KOPT-K1 (cell line): Measurements from ENCODE around the gene GALNT2.
A peak's percentile ranks its signal among the peaks of the same experiment; 100 is the strongest.

Experiments
- H3K27ac ChIP-seq: fragments of 200-600 bp; sonication (generic); 2 replicates; pipeline ENCODE4 v1.5.1; 2016; ENCODE audit warnings: antibody characterized with exemption, mild to moderate bottlenecking, low read depth, low read length; ENCODE audit not compliant: poor library complexity, severe bottlenecking
- H3K36me3 ChIP-seq: fragments of 200-600 bp; sonication (generic); 2 replicates; pipeline ENCODE4 v1.5.1; 2017; ENCODE audit warnings: antibody characterized with exemption, mild to moderate bottlenecking, low read length, moderate library complexity; ENCODE audit not compliant: insufficient read depth
- H3K9me3 ChIP-seq: fragments of 200-600 bp; sonication (generic); 2 replicates; pipeline ENCODE4 v1.5.1; 2017; ENCODE audit warnings: antibody characterized with exemption, low read length, mild to moderate bottlenecking; ENCODE audit not compliant: insufficient read depth, poor library complexity, severe bottlenecking

The GALNT2 gene

DNA sequence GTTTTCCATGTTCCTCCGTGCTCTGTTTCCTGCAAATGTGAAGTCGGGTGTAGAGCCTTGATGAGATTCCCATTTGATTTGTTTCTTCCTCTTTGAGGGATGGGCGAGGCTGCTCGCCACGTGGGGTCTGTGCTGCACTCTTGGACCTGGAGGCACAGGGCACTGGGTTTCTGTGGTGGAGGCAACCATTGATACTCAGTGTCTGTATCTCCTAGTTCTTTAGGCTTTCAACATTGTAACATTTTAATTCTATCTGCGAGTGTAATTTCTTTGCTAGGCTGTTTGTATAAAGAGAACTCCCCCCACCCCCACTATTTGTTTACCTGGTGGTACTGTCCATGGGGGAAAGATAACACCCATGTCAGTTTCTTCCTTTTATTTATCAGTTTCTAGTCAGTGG, 52.3 kb downstream of the GALNT2 start:
- peaks cover 65% of the 10 kb centered on the region for H3K36me3 ChIP-seq
- H3K9me3 ChIP-seq: no peaks in the 10 kb centered on the region
- H3K27ac ChIP-seq: peak overlapping the region; percentile 58

GRCh38 chr1:230120289-230120920, 53.4 kb downstream of the GALNT2 start:
- H3K27ac ChIP-seq: peak overlapping the region; percentile 58
- H3K9me3 ChIP-seq: no peaks in the 10 kb centered on the region
- peaks cover 55% of the 10 kb centered on the region for H3K36me3 ChIP-seq

DNA sequence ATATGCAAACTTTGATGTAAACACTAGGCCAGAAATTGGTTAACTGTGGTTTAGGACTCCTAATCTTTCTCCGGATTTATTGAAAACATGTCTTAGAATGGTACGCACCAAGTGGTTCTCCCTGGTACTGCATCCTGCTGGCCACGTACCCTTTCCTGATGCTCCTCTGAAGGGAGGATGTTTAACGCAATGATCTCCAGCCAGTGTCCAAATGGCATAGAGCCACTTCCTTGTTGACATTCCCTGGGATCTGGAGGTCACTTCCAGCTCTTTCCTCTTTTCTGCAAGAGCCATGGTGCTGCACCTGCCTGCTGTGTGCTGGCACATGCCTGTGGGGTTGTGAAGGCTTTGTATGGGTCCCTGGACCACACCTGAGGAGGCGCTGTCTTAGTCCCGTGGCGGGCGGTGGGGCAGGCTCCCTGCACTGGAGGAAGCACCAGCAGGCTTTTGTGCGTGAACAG, 53.9 kb downstream of the GALNT2 start:
- peaks cover 50% of the 10 kb centered on the region for H3K36me3 ChIP-seq
- no peaks in the 10 kb centered on the region for H3K9me3 ChIP-seq
- peak overlapping the region; percentile 58 for H3K27ac ChIP-seq

GRCh38 chr1:230121950-230122349, 54.9 kb downstream of the GALNT2 start:
- Histone ChIP-seq H3K9me3 (no peaks in the 10 kb centered on the region), H3K27ac (peak overlapping the region; percentile 89), H3K36me3 (peaks cover 40% of the 10 kb centered on the region)

- Histone ChIP-seq H3K9me3 (no peaks in the 10 kb centered on the region), H3K36me3 (peaks cover 33% of the 10 kb centered on the region), H3K27ac (peak overlapping the region; percentile 89)
These were observed 55.6 kb downstream of the GALNT2 start for GRCh38 chr1:230122366-230123279.

DNA sequence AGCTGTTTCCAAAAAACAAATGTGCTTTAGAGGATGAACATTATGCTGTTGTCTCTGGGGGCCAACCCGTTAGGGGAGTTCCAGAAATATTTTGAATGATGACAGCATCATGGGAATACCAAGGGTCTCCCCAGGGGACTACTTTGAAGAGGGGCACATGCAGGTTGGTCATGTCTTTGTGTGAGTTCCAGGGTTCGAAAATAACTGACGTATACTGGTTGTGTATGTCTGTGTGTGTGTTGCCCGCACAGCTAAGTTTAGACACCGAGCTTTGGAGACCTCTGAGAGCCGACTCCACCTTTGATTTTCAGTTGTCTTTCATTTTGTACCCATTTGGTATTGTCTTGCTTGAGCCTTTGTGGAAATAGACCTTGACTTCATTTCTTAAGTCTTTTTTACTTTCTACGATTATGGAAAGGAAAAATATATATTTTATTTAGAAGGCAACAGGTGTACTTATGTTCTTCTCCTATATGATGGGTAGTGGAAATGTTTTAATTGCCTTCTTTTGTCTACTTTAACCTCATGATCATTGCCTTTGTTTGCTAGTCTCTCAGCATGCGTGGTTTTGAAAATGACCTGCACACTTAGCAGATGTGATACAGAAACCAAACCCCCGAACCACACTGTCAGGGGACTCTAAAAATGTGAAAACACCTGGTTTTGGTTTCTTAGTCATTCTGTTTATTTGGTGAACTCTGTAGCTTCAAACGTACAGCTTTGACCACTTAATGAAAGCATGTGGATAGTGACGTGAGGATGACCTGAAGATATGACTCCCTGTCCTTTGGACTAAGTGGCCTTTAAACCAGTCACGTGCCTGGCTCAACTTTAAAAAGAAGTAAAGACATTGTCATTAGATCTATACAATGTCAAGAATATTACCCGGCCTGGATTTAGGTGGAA, 56.5 kb downstream of the GALNT2 start:
- peak overlapping the region; percentile 89 for H3K27ac ChIP-seq
- no peaks in the 10 kb centered on the region for H3K9me3 ChIP-seq
- peaks cover 24% of the 10 kb centered on the region for H3K36me3 ChIP-seq

GRCh38 chr1:230124186-230125128, 57.4 kb downstream of the GALNT2 start:
- Histone ChIP-seq H3K27ac (peak overlapping the region; percentile 89), H3K9me3 (no peaks in the 10 kb centered on the region), H3K36me3 (peaks cover 24% of the 10 kb centered on the region)

DNA sequence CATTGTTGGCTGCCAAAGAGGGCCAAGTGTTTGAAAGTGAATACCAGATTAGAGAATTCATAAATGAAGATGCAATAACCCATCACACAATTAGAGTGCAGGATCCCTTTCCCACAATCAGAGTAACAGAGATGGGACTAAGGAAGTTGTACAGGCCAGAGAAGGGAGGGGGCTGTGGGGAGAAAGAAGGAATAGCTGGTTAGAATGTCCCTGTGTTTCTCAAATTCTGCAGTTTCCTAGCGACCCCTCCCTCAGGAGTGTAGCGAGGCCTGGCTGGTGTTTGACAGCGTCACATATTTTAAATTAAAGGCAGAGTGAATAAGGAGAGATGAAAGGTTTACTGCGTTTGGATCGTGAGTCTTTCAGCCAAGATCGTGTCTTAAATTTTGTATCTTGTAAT, 58.1 kb downstream of the GALNT2 start:
- Histone ChIP-seq H3K9me3 (no peaks in the 10 kb centered on the region), H3K27ac (peak overlapping the region; percentile 89), H3K36me3 (peaks cover 24% of the 10 kb centered on the region)

- Histone ChIP-seq H3K36me3 (peaks cover 23% of the 10 kb centered on the region), H3K9me3 (no peaks in the 10 kb centered on the region), H3K27ac (peak overlapping the region; percentile 89)
These were observed 58.8 kb downstream of the GALNT2 start for GRCh38 chr1:230125640-230126528.

- peaks cover 17% of the 10 kb centered on the region for H3K36me3 ChIP-seq
- H3K9me3 ChIP-seq: no peaks in the 10 kb centered on the region
- H3K27ac ChIP-seq: peak overlapping the region; percentile 89
These were observed 59.6 kb downstream of the GALNT2 start for GRCh38 chr1:230126529-230127104.

DNA sequence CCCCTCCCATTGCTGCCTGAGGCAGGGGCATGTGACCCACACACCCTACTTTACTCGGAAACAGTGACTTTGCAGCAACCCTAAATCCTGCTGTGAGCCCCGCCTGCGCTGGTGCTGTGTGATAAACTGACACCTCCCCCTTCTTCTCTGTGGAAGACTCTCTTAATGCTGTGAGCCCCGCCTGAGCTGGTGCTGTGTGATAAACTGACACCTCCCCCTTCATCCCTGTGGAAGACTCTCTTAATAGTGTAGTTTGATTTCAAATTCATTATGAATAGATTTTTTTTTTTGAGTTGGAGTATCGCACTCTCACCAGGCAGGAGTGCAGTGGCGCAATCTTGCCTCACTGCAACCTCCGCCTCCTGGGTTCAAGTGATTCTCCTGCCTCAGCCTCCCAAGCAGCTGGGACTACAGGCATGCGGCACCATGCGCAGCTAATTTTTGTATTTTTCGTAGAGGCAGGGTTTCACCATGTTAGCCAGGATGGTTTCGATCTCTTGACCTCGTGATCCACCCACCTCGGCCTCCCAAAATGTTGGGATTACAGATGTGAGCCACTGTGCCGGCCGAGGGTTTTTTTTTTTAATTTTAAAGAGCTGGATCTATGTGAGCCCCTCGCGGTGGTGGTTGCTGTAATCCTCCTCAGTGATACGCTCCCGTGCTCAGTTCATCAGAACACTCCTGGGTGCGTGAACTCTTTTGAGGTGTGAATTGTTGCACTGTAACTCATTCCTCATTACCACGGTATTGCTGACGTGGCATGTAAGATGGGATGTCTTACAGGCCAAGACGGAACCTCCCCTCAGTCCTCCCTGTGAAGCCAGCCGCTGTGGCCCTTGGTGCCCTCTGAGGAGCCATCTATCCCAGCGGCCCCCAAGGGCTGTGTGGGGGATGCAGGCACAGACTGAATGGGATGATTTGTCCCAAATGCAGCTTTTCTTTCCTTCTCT, 60.3 kb downstream of the GALNT2 start:
- Histone ChIP-seq H3K9me3 (no peaks in the 10 kb centered on the region), H3K27ac (peak overlapping the region; percentile 89), H3K36me3 (peaks cover 16% of the 10 kb centered on the region)
